H9 (cell line): ENCODE results near the gene SLC10A4. TPM values are rescaled to one million over a fixed set of nuclear protein-coding genes. Genes with fewer than 3 reads are reported as not detected.

Experiments
- DNase-seq: peaks from one replicate; pipeline ENCODE4 v3.0.0-alpha.2; 2017
- H2AFZ ChIP-seq: one replicate; pipeline ENCODE4 v1.6.1; 2013; ENCODE audit warnings: mild to moderate bottlenecking, low read length, control low read depth, moderate library complexity
- H2AK5ac ChIP-seq: 2 replicates; pipeline ENCODE4 v1.6.1; 2013; ENCODE audit warnings: low read length, control low read depth, mixed read lengths; ENCODE audit not compliant: insufficient read length
- H2BK120ac ChIP-seq: one replicate; pipeline ENCODE4 v1.6.1; 2013; ENCODE audit warnings: low read depth, mild to moderate bottlenecking, low read length, control low read depth, inconsistent platforms; ENCODE audit not compliant: poor library complexity, severe bottlenecking
- H2BK12ac ChIP-seq: 2 replicates; pipeline ENCODE4 v1.6.1; 2013; ENCODE audit warnings: low read length, control low read depth, mixed read lengths, low read depth; ENCODE audit not compliant: insufficient read length
- H2BK15ac ChIP-seq: 2 replicates; pipeline ENCODE4 v1.6.1; 2013; ENCODE audit warnings: low read depth, low read length, control low read depth
- H2BK20ac ChIP-seq: one replicate; pipeline ENCODE4 v1.6.1; 2013; ENCODE audit warnings: low read depth, mild to moderate bottlenecking, low read length, control low read depth, inconsistent platforms; ENCODE audit not compliant: poor library complexity, severe bottlenecking
- H2BK5ac ChIP-seq: 2 replicates; pipeline ENCODE4 v1.6.1; 2013; ENCODE audit warnings: low read length, control low read depth, mixed read lengths; ENCODE audit not compliant: insufficient read length
- H3K14ac ChIP-seq: 2 replicates; pipeline ENCODE4 v1.6.1; 2013; ENCODE audit warnings: low read length, control low read depth; ENCODE audit not compliant: insufficient read depth
- H3K18ac ChIP-seq: 2 replicates; pipeline ENCODE4 v1.6.1; 2013; ENCODE audit warnings: low read depth, mild to moderate bottlenecking, mixed read lengths, low read length, control low read depth; ENCODE audit not compliant: insufficient read length
- H3K23ac ChIP-seq: 2 replicates; pipeline ENCODE4 v1.6.1; 2013; ENCODE audit warnings: low read length, control low read depth, mixed read lengths, low read depth; ENCODE audit not compliant: insufficient read length
- H3K23me2 ChIP-seq: 2 replicates; pipeline ENCODE4 v1.6.1; 2013; ENCODE audit warnings: low read depth, mild to moderate bottlenecking, mixed read lengths, low read length, control low read depth; ENCODE audit not compliant: insufficient read length, poor library complexity, severe bottlenecking
- H3K27ac ChIP-seq: 2 replicates; pipeline ENCODE4 v1.5.1; 2013; ENCODE audit warnings: low read length, control low read depth, mixed read lengths, low read depth; ENCODE audit not compliant: insufficient read length
- H3K27me3 ChIP-seq: 2 replicates; pipeline ENCODE4 v1.6.1; 2013; ENCODE audit warnings: low read length, control low read depth, inconsistent platforms; ENCODE audit not compliant: insufficient read depth
- H3K4ac ChIP-seq: 2 replicates; pipeline ENCODE4 v1.6.1; 2013; ENCODE audit warnings: low read depth, mild to moderate bottlenecking, control low read depth, inconsistent platforms, low read length, moderate library complexity
- H3K4me1 ChIP-seq: 2 replicates; pipeline ENCODE4 v1.6.1; 2013; ENCODE audit warnings: low read length, control low read depth, inconsistent platforms; ENCODE audit not compliant: insufficient read depth
- H3K4me2 ChIP-seq: 2 replicates; pipeline ENCODE4 v1.6.1; 2013; ENCODE audit warnings: low read length, control low read depth, mixed read lengths; ENCODE audit not compliant: insufficient read length, insufficient read depth
- H3K56ac ChIP-seq: 2 replicates; pipeline ENCODE4 v1.6.1; 2013; ENCODE audit warnings: low read depth, mild to moderate bottlenecking, mixed read lengths, low read length, control low read depth; ENCODE audit not compliant: insufficient read length
- H3K79me1 ChIP-seq: 2 replicates; pipeline ENCODE4 v1.6.1; 2013; ENCODE audit warnings: low read depth, mild to moderate bottlenecking, moderate library complexity, low read length, control low read depth, inconsistent platforms; ENCODE audit not compliant: insufficient read depth, poor library complexity, severe bottlenecking
- H3K79me2 ChIP-seq: 2 replicates; pipeline ENCODE4 v1.6.1; 2013; ENCODE audit warnings: low read length, control low read depth, inconsistent platforms; ENCODE audit not compliant: insufficient read depth
- H3K9ac ChIP-seq: 2 replicates; pipeline ENCODE4 v1.6.1; 2013; ENCODE audit warnings: low read length, control low read depth, mixed read lengths; ENCODE audit not compliant: insufficient read length; ENCODE audit errors: extremely low read depth
- H3K9me3 ChIP-seq: one replicate; pipeline ENCODE4 v1.6.1; 2013; ENCODE audit warnings: low read depth, low read length, inconsistent platforms; ENCODE audit not compliant: control insufficient read depth
- H3T11ph ChIP-seq: one replicate; pipeline ENCODE4 v1.6.1; 2013; ENCODE audit warnings: mild to moderate bottlenecking, low read length, control low read depth, inconsistent platforms
- H4K20me1 ChIP-seq: one replicate; pipeline ENCODE4 v1.6.1; 2013; ENCODE audit not compliant: control insufficient read depth, insufficient read length, insufficient read depth
- H4K5ac ChIP-seq: 2 replicates; pipeline ENCODE4 v1.6.1; 2013; ENCODE audit warnings: low read depth, mild to moderate bottlenecking, mixed read lengths, low read length, control low read depth; ENCODE audit not compliant: insufficient read length
- H4K8ac ChIP-seq: replicated peaks from 2 replicates; pipeline ENCODE4 v1.6.1; 2013; ENCODE audit warnings: low read length, control low read depth, mixed read lengths, low read depth; ENCODE audit not compliant: insufficient read length
- H4K91ac ChIP-seq: 2 replicates; pipeline ENCODE4 v1.6.1; 2013; ENCODE audit warnings: low read depth, mild to moderate bottlenecking, moderate library complexity, mixed read lengths, low read length, control low read depth; ENCODE audit not compliant: insufficient read length
- H3K27ac Mint-ChIP-seq, 3 experiments: 2 replicates in 2 of 3; 3 replicates in 1 of 3; pipeline ENCODE4 v1.8.0; 2020 to 2021; ENCODE audit warnings: mixed read lengths in 3 of 3, mild to moderate bottlenecking in 1 of 3, moderate library complexity in 1 of 3
- H3K27me3 Mint-ChIP-seq: 2 replicates; pipeline ENCODE4 v1.8.0; 2021; ENCODE audit warnings: low read depth, mild to moderate bottlenecking, moderate library complexity, mixed read lengths
- H3K36me3 Mint-ChIP-seq, 3 experiments: 2 replicates in 2 of 3; 3 replicates in 1 of 3; pipeline ENCODE4 v1.8.0; 2020 to 2021; ENCODE audit warnings: low read depth in 3 of 3, mixed read lengths in 3 of 3; ENCODE audit not compliant: insufficient read depth in 1 of 3
- H3K4me1 Mint-ChIP-seq, 2 experiments: 2 replicates each; pipeline ENCODE4 v1.8.0; 2020; ENCODE audit warnings: mixed read lengths in 2 of 2
- H3K4me3 Mint-ChIP-seq, 2 experiments: 2 replicates in 1 of 2; 3 replicates in 1 of 2; pipeline ENCODE4 v1.8.0; 2020 to 2021; ENCODE audit warnings: mild to moderate bottlenecking in 2 of 2, mixed read lengths in 2 of 2, moderate library complexity in 1 of 2
- H3K9me3 Mint-ChIP-seq, 2 experiments: 2 replicates in 1 of 2; 3 replicates in 1 of 2; pipeline ENCODE4 v1.8.0; 2020; ENCODE audit warnings: mild to moderate bottlenecking in 2 of 2, mixed read lengths in 2 of 2, moderate library complexity in 1 of 2
- WGBS: extraction: QIAGEN DNeasy Blood & Tissue Kit; methylation state at CpG from one replicate; pipeline ENCODE4 v1.1.7; 2013; ENCODE audit warnings: missing lambda C conversion rate, low lambda C conversion rate, mixed read lengths; ENCODE audit not compliant: insufficient read length; ENCODE audit errors: extremely low coverage; 5-methylcytosine and 5-hydroxymethylcytosine counted together
- total RNA-seq: library from RNA; stranded (reverse); gene quantifications from 2 replicates; pipeline ENCODE4 v1.2.1, GENCODE V29; 2021
- TF ChIP-seq, protein P1 (sequence below): fragments of 200-600 bp; sonication (generic); conservative IDR thresholded peaks from 3 replicates; pipeline ENCODE4 v1.8.0; 2021; ENCODE audit warnings: antibody characterized with exemption, mild to moderate bottlenecking

SLC10A4 gene
- total RNA-seq, 1 experiment from 2014 or later = 1.7 TPM

DNA sequence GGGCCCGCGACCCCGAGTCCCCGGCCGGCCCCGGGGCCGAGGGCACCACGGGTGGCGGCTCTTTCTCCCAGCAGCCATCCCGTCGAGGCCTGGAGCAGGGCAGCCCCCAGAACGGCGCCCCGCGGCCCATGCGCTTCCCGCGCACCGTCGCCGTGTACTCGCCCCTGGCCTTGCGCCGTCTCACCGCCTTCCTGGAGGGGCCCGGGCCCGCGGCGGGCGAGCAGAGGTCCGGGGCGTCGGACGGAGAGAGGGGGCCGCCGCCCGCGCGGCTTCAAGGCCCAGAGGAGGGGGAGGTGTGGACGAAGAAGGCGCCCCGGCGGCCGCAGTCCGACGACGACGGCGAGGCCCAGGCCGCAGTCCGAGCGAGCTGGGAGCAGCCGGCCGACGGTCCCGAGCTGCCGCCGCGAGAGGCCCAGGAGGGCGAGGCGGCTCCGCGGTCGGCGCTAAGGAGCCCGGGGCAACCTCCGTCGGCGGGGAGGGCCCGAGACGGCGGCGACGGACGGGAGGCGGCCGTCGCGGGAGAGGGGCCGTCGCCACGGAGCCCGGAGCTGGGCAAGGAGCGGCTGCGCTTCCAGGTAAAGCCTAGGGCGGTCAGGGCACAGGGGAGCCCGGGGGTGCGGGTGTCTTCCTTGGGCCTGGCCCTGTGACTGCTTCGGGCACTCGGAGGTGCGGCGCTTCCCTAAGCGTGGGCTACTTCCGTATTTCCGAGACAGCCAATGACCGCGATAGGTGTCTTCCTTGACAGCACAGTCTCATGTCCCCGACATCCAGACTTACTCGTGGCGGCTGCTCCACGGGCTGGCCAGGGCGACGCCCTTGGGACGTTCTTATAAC lies 7.8 kb downstream of the SLC10A4 start:
- no peak overlapping the region for H3K4ac ChIP-seq
- peak overlapping the region; percentile 7 to 25; a peak in 3 of 5 replicates for H3K4me3 Mint-ChIP-seq
- H3K9me3 Mint-ChIP-seq = no peaks in the 10 kb centered on the region
- H3K56ac ChIP-seq = no peak overlapping the region
- no peak overlapping the region for H4K8ac ChIP-seq
- no peak overlapping the region for H3T11ph ChIP-seq
- H3K4me2 ChIP-seq = peak overlapping the region; percentile 0
- peak; percentile 64 for DNase-seq
- H3K23me2 ChIP-seq = peaks cover 5% of the 10 kb centered on the region
- no peak overlapping the region for H2BK5ac ChIP-seq
- no peak overlapping the region for H4K91ac ChIP-seq
- no peak overlapping the region for H3K9ac ChIP-seq
- H2BK12ac ChIP-seq = no peak overlapping the region
- H3K27ac Mint-ChIP-seq = no peak overlapping the region
- H3K79me2 ChIP-seq = no peaks in the 10 kb centered on the region
- TF ChIP-seq, protein P1, sequence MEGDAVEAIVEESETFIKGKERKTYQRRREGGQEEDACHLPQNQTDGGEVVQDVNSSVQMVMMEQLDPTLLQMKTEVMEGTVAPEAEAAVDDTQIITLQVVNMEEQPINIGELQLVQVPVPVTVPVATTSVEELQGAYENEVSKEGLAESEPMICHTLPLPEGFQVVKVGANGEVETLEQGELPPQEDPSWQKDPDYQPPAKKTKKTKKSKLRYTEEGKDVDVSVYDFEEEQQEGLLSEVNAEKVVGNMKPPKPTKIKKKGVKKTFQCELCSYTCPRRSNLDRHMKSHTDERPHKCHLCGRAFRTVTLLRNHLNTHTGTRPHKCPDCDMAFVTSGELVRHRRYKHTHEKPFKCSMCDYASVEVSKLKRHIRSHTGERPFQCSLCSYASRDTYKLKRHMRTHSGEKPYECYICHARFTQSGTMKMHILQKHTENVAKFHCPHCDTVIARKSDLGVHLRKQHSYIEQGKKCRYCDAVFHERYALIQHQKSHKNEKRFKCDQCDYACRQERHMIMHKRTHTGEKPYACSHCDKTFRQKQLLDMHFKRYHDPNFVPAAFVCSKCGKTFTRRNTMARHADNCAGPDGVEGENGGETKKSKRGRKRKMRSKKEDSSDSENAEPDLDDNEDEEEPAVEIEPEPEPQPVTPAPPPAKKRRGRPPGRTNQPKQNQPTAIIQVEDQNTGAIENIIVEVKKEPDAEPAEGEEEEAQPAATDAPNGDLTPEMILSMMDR = no peak
- peaks cover 62% of the 10 kb centered on the region for H3K27me3 Mint-ChIP-seq
- H3K14ac ChIP-seq = no peak overlapping the region
- H3K23ac ChIP-seq = no peak overlapping the region
- H3K27me3 ChIP-seq = peaks cover 11% of the 10 kb centered on the region; the same call in 1 of the 2 replicates
- no peak overlapping the region for H2BK120ac ChIP-seq
- H3K27ac ChIP-seq = no peak overlapping the region
- no CpG with 5 or more reads among the region's 104 CpGs for WGBS
- H2AK5ac ChIP-seq = no peak overlapping the region
- H3K4me1 Mint-ChIP-seq = peaks cover 5 to 9% of the 10 kb centered on the region in 2 experiments
- H4K20me1 ChIP-seq = no peaks in the 10 kb centered on the region
- H3K79me1 ChIP-seq = no peaks in the 10 kb centered on the region
- H4K5ac ChIP-seq = no peak overlapping the region
- no peaks in the 10 kb centered on the region for H3K9me3 ChIP-seq
- H3K18ac ChIP-seq = no peak overlapping the region
- no peak overlapping the region for H2BK20ac ChIP-seq
- no peaks in the 10 kb centered on the region for H3K36me3 Mint-ChIP-seq
- no peaks in the 10 kb centered on the region for H3K4me1 ChIP-seq
- H2BK15ac ChIP-seq = no peak overlapping the region; the same call in 1 of the 2 replicates
- no peak overlapping the region for H2AFZ ChIP-seq
